BE2C (cell line): Measurements from ENCODE around the gene BMPR2.
"Not testable (repeated sequence)": the region's sequence is repeated elsewhere in the genome, so short reads cannot be mapped to it uniquely, and the experiment has no call there.

Source experiments
- DNase-seq: peaks from one replicate; pipeline ENCODE4 v3.0.0-alpha.2; 2020
- H3K27me3 ChIP-seq: fragments of 250-450 bp; sonication (Bioruptor Pico); 2 replicates; pipeline ENCODE4 v1.5.1; 2020; ENCODE audit warnings: mild to moderate bottlenecking
- H3K36me3 ChIP-seq: fragments of 250-450 bp; sonication (Bioruptor Pico); 2 replicates; pipeline ENCODE4 v1.5.1; 2020; ENCODE audit warnings: mild to moderate bottlenecking
- H3K4me1 ChIP-seq: fragments of 250-450 bp; sonication (Bioruptor Pico); 2 replicates; pipeline ENCODE4 v1.5.1; 2020
- H3K4me3 ChIP-seq: 2 replicates; pipeline ENCODE4 v1.5.1; 2011; ENCODE audit warnings: low read depth, low read length
- H3K9me3 ChIP-seq: fragments of 250-450 bp; sonication (Bioruptor Pico); 2 replicates; pipeline ENCODE4 v1.5.1; 2020
- CTCF ChIP-seq: IDR thresholded peaks from 2 replicates; pipeline ENCODE4 v1.5.1; 2012; ENCODE audit warnings: mild to moderate bottlenecking, low read depth, low read length

Gene BMPR2

GRCh38 chr2:202432776-202433175 is 56.6 kb downstream of the BMPR2 start:
- H3K36me3 ChIP-seq: no peaks in the 10 kb centered on the region; the same call in 1 of the 2 replicates
- no peaks in the 10 kb centered on the region for H3K27me3 ChIP-seq
- H3K4me1 ChIP-seq: no peaks in the 10 kb centered on the region
- H3K4me3 ChIP-seq: no peak overlapping the region
- DNase-seq: no peak
- H3K9me3 ChIP-seq: no peaks in the 10 kb centered on the region
- TF ChIP-seq CTCF: no peak

- H3K4me3 ChIP-seq: no peak overlapping the region
- no peak for TF ChIP-seq CTCF
- no peak for DNase-seq
These were observed 58.3 kb downstream of the BMPR2 start for GRCh38 chr2:202434472-202434871.

GRCh38 chr2:202436626-202437025 is 60.5 kb downstream of the BMPR2 start:
- H3K27me3 ChIP-seq: no peaks in the 10 kb centered on the region
- no peaks in the 10 kb centered on the region for H3K9me3 ChIP-seq
- no peaks in the 10 kb centered on the region for H3K4me1 ChIP-seq
- no peak for DNase-seq
- H3K36me3 ChIP-seq: no peaks in the 10 kb centered on the region; the same call in 1 of the 2 replicates
- TF ChIP-seq CTCF: no peak
- H3K4me3 ChIP-seq: no peak overlapping the region

More at GRCh38 chr2:202434472-202434871, 58.3 kb downstream of the BMPR2 start:
- no peaks in the 10 kb centered on the region for H3K27me3 ChIP-seq
- no peaks in the 10 kb centered on the region; the same call in 1 of the 2 replicates for H3K36me3 ChIP-seq
- H3K4me1 ChIP-seq: no peaks in the 10 kb centered on the region
- no peaks in the 10 kb centered on the region for H3K9me3 ChIP-seq

- H3K9me3 ChIP-seq, H3K27me3 ChIP-seq, DNase-seq, H3K36me3 ChIP-seq, H3K4me1 ChIP-seq, H3K4me3 ChIP-seq: not testable (repeated sequence)
These were observed 64.0 kb downstream of the BMPR2 start for GRCh38 chr2:202440117-202440516.

DNA sequence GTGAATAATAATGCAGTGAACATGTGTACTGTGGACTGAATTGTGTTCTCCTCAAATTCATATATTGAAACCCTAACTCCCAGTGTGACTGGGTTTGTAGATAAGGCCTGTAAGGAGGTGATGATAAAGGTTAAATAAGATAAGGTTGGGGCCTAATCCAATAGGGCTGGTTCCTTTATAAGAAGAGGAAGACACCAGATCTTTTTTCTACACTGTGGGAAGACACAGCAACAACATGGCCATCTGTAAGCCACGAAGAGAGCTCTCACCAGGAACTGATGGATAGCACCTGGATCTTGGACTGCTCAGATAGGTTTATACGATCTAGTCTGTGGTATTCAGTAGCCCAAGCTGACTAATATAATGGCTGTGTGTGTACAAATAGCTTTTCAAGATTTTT is 66.8 kb downstream of the BMPR2 start:
- Histone ChIP-seq H3K4me1 (peaks cover 7% of the 10 kb centered on the region), H3K27me3 (no peaks in the 10 kb centered on the region), H3K4me3 (no peak overlapping the region), H3K9me3 (peaks cover 3% of the 10 kb centered on the region; the same call in 1 of the 2 replicates), H3K36me3 (no peaks in the 10 kb centered on the region; the same call in none of the 2 replicates)
- DNase-seq: no peak
- no peak for TF ChIP-seq CTCF

- Histone ChIP-seq H3K27me3 (no peaks in the 10 kb centered on the region), H3K9me3 (peaks cover 3% of the 10 kb centered on the region; the same call in 1 of the 2 replicates), H3K36me3 (no peaks in the 10 kb centered on the region; the same call in 1 of the 2 replicates), H3K4me3 (no peak overlapping the region), H3K4me1 (peaks cover 7% of the 10 kb centered on the region)
- no peak for DNase-seq
- no peak for TF ChIP-seq CTCF
These were observed 67.9 kb downstream of the BMPR2 start for GRCh38 chr2:202444000-202444399.

DNA sequence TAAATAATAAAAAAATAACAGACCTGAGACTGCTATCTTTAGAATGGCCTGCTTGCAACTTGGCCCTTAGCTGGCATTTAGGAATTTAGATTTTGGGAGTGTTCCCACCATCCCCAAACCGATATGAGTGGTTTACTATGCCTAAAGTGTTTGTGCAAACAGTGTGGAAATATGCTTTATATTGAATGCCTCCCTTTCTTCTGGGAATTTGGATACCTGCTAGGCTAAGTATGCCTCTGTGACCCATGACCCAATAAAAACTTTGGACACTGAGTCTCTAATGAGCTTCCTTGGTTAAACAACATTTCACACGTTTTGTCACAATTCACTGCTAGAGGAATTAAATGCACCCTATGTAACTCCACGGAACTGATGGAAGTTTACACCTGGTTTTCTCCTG is 73.2 kb downstream of the BMPR2 start:
- no peak for TF ChIP-seq CTCF

More for the DNA sequence above, 73.2 kb downstream of the BMPR2 start:
- H3K36me3 ChIP-seq: no peaks in the 10 kb centered on the region; the same call in 1 of the 2 replicates
- no peaks in the 10 kb centered on the region for H3K27me3 ChIP-seq
- H3K4me3 ChIP-seq: no peak overlapping the region
- DNase-seq: no peak
- H3K4me1 ChIP-seq: no peaks in the 10 kb centered on the region
- peaks cover 3% of the 10 kb centered on the region; the same call in 1 of the 2 replicates for H3K9me3 ChIP-seq
